ENCODE results near the gene MSLN.
"Not testable (repeated sequence)": the region's sequence is repeated elsewhere in the genome, so short reads cannot be mapped to it uniquely, and the experiment has no call there.

Gene MSLN

GRCh38 chr16:752007-752312 lies 8.6 kb upstream of the MSLN start:
- no peak for DNase-seq (ENCODE audit: low read depth)
- no peak for TF ChIP-seq CTCF (IDR thresholded peaks at IDR 0.05; ENCODE audit: insufficient read depth, low read depth, low read length, missing control alignments)
- H3K4me3 ChIP-seq (ENCODE audit: low read depth, low read length): no peak overlapping the region

GRCh38 chr16:754121-754607 lies 6.4 kb upstream of the MSLN start:
- not testable (repeated sequence) for DNase-seq (ENCODE audit: low read depth); H3K4me3 ChIP-seq (ENCODE audit: low read depth, low read length)

GRCh38 chr16:754656-755055 lies 5.9 kb upstream of the MSLN start:
- no peak overlapping the region for H3K4me3 ChIP-seq (ENCODE audit: low read depth, low read length)
- DNase-seq (ENCODE audit: low read depth): no peak
- no peak for TF ChIP-seq CTCF (IDR thresholded peaks at IDR 0.05; ENCODE audit: insufficient read depth, low read depth, low read length, missing control alignments)

GRCh38 chr16:756428-756827 lies 4.1 kb upstream of the MSLN start:
- no peak for TF ChIP-seq CTCF (IDR thresholded peaks at IDR 0.05; ENCODE audit: insufficient read depth, low read depth, low read length, missing control alignments)
- no peak for DNase-seq (ENCODE audit: low read depth)
- H3K4me3 ChIP-seq (ENCODE audit: low read depth, low read length): no peak overlapping the region

- TF ChIP-seq CTCF (IDR thresholded peaks at IDR 0.05; ENCODE audit: insufficient read depth, low read depth, low read length, missing control alignments): no peak
- no peak for DNase-seq (ENCODE audit: low read depth)
- no peak overlapping the region for H3K4me3 ChIP-seq (ENCODE audit: low read depth, low read length)
Measured at GRCh38 chr16:759110-759910, 1.2 kb upstream of the MSLN start.

GRCh38 chr16:760065-760464 lies 469 bp upstream of the MSLN start:
- DNase-seq (ENCODE audit: low read depth): no peak
- no peak overlapping the region for H3K4me3 ChIP-seq (ENCODE audit: low read depth, low read length)
- no peak for TF ChIP-seq CTCF (IDR thresholded peaks at IDR 0.05; ENCODE audit: insufficient read depth, low read depth, low read length, missing control alignments)

GRCh38 chr16:761625-762513 lies 1.3 kb downstream of the MSLN start:
- no peak for TF ChIP-seq CTCF (IDR thresholded peaks at IDR 0.05; ENCODE audit: insufficient read depth, low read depth, low read length, missing control alignments)
- no peak for DNase-seq (ENCODE audit: low read depth)
- no peak overlapping the region for H3K4me3 ChIP-seq (ENCODE audit: low read depth, low read length)

Data from GM12865 (cell line).